Adipose tissue (tissue), 3 donors: ENCODE measurements around the gene NKD2. TPM values are rescaled to one million over a fixed set of nuclear protein-coding genes. Genes with fewer than 3 reads are reported as not detected.

ENCODE experiments used
- H3K27ac ChIP-seq: one replicate; pipeline ENCODE4 v1.5.1; 2013; ENCODE audit warnings: low read depth, low read length
- WGBS, 3 donors: extraction: QIAGEN DNeasy Blood & Tissue Kit; methylation state at CpG; one replicate each; pipeline ENCODE4 v1.1.7; 2013; 5-methylcytosine and 5-hydroxymethylcytosine counted together
- polyA plus RNA-seq, 3 donors: library from polyadenylated mRNA; stranded (reverse); fragments of 200-250 nt; gene quantifications; one replicate each; pipeline ENCODE4 v1.2.3, GENCODE V29; 2013
- donor health status: healthy with polysubstance abuse.
- donor health status: Bipolar disorder and iron deficiency.
- donor health status: healthy.

The NKD2 gene
- polyA plus RNA-seq, 3 donors = 5.0 to 8.8 (median 5.5) TPM

DNA sequence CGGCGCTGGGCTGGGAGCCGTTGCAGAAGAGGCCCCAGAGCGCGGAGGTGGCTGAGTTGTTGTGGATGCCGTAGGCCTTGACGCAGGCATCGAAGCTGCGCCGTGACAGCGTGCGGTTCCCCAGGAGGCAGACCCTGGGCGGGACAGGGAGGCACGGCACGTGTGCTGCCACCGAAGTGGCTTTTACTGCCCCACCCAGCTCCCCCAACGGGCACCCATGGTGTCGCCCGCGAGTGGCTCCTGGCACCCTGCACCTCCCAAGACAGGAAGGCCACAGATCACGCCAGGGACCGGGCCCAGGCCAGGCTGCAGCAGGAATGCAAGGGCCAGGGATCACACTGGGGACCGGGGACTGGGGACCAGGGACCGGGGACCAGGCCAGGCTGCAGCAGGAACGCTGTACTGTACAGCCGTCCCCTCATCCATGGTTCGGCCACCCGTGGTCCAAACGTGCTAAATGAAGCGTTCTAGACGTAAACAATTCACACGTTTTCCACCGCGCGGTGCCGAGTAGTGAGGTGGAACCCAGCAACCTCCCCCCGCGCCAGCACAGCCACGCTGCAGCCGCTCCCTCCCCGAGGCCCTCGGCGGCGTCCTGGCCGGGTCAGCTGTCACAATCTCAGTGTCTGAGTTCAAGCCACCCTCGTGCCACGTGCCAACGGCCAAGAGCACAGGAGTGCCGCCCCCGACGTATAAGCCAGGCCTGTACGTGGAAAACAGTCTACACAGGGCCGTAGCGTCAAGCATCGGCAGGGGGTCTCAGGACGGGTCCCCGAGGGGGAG lies 75.4 kb downstream of the NKD2 start:
- no peak overlapping the region for H3K27ac ChIP-seq
- 92 to 94% (median 92%) methylated on average over 57 of the region's 57 CpGs for WGBS, 3 donors

GRCh38 chr5:1085391-1085790 lies 76.8 kb downstream of the NKD2 start:
- 93 to 98% (median 95%) methylated on average over 39 of the region's 39 CpGs for WGBS, 3 donors
- no peak overlapping the region for H3K27ac ChIP-seq

DNA sequence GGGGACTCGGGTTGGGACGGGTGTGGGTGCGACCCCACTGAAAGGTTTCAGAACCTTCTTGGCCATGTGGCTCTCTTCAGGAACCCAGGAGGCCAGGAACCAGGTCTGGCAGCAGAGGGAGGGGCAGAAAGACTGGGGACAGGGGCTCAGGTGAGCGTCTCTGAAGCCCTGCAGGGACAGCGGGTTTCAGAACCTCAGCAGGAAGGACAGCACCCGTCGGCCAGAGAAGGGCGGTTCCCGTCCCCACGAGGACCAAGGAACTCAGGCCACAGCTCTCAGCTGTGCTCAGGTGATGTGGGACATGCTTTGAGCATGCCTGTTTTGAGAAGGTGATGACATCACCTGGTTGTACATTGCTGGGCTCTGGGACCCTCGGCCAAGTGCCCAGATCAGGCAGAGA lies 77.5 kb downstream of the NKD2 start:
- H3K27ac ChIP-seq = no peak overlapping the region
- WGBS, 3 donors = 80 to 89% (median 82%) methylated on average over 11 of the region's 11 CpGs

GRCh38 chr5:1086871-1087270 lies 78.3 kb downstream of the NKD2 start:
- WGBS, 3 donors = 96% methylated on average over 31 of the region's 31 CpGs

DNA sequence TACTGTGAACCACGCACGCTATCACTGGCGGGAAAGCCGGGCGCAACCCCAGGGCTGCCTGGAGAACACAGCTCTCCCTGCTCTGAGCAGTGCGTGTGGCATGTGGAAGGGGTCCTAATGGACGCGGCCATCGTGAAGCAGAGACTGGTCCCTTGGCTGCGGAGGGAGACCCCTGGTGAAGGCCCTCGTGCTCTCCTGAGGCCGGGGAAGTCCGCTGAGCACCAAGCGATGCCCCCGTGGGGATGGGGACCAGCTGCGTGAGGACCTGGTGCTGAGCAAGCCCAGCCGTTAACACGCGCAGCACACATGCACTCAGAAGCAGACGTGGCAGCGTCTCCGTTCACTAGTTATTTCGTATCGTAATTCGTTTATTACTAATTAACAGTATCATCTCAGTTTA lies 78.8 kb downstream of the NKD2 start:
- WGBS, 3 donors = 95 to 98% (median 97%) methylated on average over 25 of the region's 25 CpGs

More at GRCh38 chr5:1086871-1087270, 78.3 kb downstream of the NKD2 start:
- no peak overlapping the region for H3K27ac ChIP-seq

GRCh38 chr5:1088031-1088430 lies 79.4 kb downstream of the NKD2 start:
- H3K27ac ChIP-seq = no peak overlapping the region
- 96 to 98% (median 98%) methylated on average over 26 of the region's 26 CpGs for WGBS, 3 donors

More for the DNA sequence above, 78.8 kb downstream of the NKD2 start:
- H3K27ac ChIP-seq = no peak overlapping the region

Other genes starting within 250 kb of the NKD2 start
- 1 to 10 TPM; 1.1 to 4.4 (median 2.7) TPM for gene ZDHHC11B, start 224.1 kb upstream of the NKD2 start, polyA plus RNA-seq
- gene ZDHHC11, start 157.8 kb upstream of the NKD2 start, polyA plus RNA-seq = 1 to 10 TPM; 3.1 to 5.1 (median 4.4) TPM
- 10 to 100 TPM; 15.6 to 27.6 (median 24.3) TPM for gene BRD9, start 116.0 kb upstream of the NKD2 start, polyA plus RNA-seq
- 1 to 10 TPM in 2 of 3 donors, under 1 TPM in 1; 0.58 to 1.5 (median 1.5) TPM for gene TRIP13, start 115.9 kb upstream of the NKD2 start, polyA plus RNA-seq
- gene SLC12A7, start 103.3 kb downstream of the NKD2 start, polyA plus RNA-seq = 10 to 100 TPM in 2 of 3 donors, 1 to 10 TPM in 1; 9.3 to 27.2 (median 20.0) TPM
- gene SLC6A19, start 192.8 kb downstream of the NKD2 start, polyA plus RNA-seq = under 1 TPM in 2 of 3 donors, not detected in 1; 0.07 TPM
- gene SLC6A18, start 216.6 kb downstream of the NKD2 start, polyA plus RNA-seq = not detected